ENCODE results near the gene SMAD3. TPM values are rescaled to one million over a fixed set of nuclear protein-coding genes. Genes with fewer than 3 reads are reported as not detected.

The SMAD3 gene
- total RNA-seq, 2 donors from 2014 or later: 57.0 to 94.9 TPM

DNA sequence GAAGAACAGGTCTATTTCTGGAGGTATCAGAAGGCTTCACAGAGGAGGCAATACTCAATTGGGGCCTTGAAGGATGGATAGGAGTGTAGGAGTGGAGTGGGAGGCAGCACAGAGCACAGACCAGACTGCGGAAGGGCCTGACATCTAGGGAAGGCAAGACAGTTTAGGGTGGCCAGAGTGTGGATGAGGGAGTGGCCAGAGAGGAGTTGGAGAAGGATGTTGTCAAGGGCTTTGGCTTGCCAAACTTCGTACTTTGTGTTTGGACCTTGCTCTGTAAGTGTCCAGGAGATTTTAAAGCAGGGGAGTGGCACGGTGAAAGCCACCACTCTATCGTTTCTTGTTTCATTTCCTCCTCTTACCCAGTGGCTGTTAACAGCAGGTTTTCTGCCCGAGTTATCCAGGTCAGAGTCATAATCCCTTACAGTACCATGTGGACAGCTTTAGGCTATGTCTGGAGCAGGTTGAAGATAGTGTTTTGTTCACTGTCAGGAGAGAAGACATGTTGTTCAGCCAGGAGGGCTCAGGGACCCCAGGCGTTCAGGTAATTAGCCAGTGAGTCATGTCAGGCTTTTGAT, 12.3 kb downstream of the SMAD3 start:
- peak overlapping the region; percentile 62 for H3K4me3 Mint-ChIP-seq
- peaks cover 83% of the 10 kb centered on the region for H3K4me1 Mint-ChIP-seq
- no peak for ATAC-seq (replicated peaks)
- peak overlapping the region; percentile 60 for H3K27ac Mint-ChIP-seq
- H3K36me3 Mint-ChIP-seq (ENCODE audit: low read depth): peaks cover 71% of the 10 kb centered on the region
- no peaks in the 10 kb centered on the region for H3K27me3 Mint-ChIP-seq
- no peaks in the 10 kb centered on the region for H3K9me3 Mint-ChIP-seq

GRCh38 chr15:67079361-67079760, 14.0 kb downstream of the SMAD3 start:
- Mint-ChIP-seq H3K27ac (peak overlapping the region; percentile 89), H3K9me3 (no peaks in the 10 kb centered on the region), H3K4me3 (no peak overlapping the region), H3K4me1 (peaks cover 85% of the 10 kb centered on the region), H3K36me3 (ENCODE audit: low read depth) (peaks cover 73% of the 10 kb centered on the region), H3K27me3 (no peaks in the 10 kb centered on the region)
- ATAC-seq (replicated peaks): no peak

GRCh38 chr15:67080118-67080899, 14.9 kb downstream of the SMAD3 start:
- Mint-ChIP-seq H3K4me1 (peaks cover 87% of the 10 kb centered on the region), H3K4me3 (peak overlapping the region; percentile 80), H3K9me3 (no peaks in the 10 kb centered on the region), H3K36me3 (ENCODE audit: low read depth) (peaks cover 73% of the 10 kb centered on the region), H3K27me3 (no peaks in the 10 kb centered on the region), H3K27ac (peak overlapping the region; percentile 89)
- ATAC-seq (replicated peaks): no peak

GRCh38 chr15:67080900-67081431, 15.6 kb downstream of the SMAD3 start:
- Mint-ChIP-seq H3K9me3 (no peaks in the 10 kb centered on the region), H3K36me3 (ENCODE audit: low read depth) (peaks cover 69% of the 10 kb centered on the region), H3K27ac (peak overlapping the region; percentile 89), H3K4me3 (peak overlapping the region; percentile 80), H3K4me1 (peaks cover 86% of the 10 kb centered on the region), H3K27me3 (no peaks in the 10 kb centered on the region)
- ATAC-seq (replicated peaks): peak; percentile 61

DNA sequence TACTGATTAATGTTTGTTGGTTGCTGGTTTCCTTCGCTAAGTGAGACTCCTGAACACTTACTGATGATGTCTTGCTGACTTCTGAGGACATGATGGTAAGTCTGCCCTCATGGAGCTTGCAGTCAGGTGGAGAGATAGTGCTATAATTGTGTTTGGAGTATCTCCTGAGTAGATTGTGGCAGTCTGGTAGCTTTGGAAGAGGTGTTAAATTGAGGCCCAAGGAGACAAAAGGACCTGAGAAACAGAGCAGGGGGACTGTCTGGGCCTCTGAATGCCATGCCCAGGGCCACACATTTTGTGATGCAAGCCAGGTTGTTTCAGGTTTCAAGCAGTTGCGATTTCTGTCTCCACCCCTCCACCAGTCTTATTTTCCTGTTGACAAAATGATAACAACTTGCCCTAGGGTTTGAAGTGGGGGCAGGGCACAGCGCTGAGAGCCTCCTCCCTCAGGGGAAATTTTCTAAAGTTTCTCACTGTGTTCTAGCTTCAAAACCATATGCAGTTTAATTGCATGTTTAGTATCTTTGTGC, 16.7 kb downstream of the SMAD3 start:
- H3K36me3 Mint-ChIP-seq (ENCODE audit: low read depth): peaks cover 74% of the 10 kb centered on the region
- peaks cover 85% of the 10 kb centered on the region for H3K4me1 Mint-ChIP-seq
- no peaks in the 10 kb centered on the region for H3K27me3 Mint-ChIP-seq
- peak overlapping the region; percentile 89 for H3K27ac Mint-ChIP-seq
- H3K9me3 Mint-ChIP-seq: no peaks in the 10 kb centered on the region
- H3K4me3 Mint-ChIP-seq: peak overlapping the region; percentile 80
- ATAC-seq (replicated peaks): peak; percentile 14

DNA sequence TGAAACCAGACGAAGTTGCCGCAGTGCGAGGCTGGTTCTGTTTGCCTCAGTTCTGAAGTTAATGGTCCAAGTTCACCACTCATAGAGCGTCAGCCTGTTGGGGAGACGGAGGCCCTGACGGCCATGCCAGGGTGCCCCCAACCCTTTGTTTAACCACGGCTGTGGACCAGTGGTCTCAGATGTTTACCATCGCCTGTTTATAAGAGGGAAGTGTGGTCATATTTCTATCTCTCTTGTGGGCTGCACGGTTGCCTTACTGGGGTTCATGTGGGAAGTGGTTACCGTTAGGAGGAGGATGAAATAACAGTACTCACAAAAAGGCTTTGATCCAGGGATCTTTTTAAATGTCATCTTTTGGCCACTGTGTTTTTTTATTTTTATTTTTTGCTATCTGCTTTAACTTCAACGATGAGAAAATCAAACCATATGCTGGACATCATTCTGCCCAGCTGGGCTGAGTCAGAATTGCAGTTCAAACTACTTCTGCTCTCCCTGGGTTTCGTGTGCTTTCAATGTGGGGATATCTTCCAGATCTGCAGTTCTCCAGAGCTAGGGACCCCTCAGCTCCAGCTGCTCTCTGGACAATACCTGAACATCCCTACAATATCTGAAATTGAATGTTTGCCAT, 17.8 kb downstream of the SMAD3 start:
- H3K27me3 Mint-ChIP-seq: no peaks in the 10 kb centered on the region
- no peak for ATAC-seq (replicated peaks)
- H3K27ac Mint-ChIP-seq: peak overlapping the region; percentile 89
- H3K4me3 Mint-ChIP-seq: peak overlapping the region; percentile 80
- H3K4me1 Mint-ChIP-seq: peaks cover 83% of the 10 kb centered on the region
- no peaks in the 10 kb centered on the region for H3K9me3 Mint-ChIP-seq
- H3K36me3 Mint-ChIP-seq (ENCODE audit: low read depth): peaks cover 81% of the 10 kb centered on the region

DNA sequence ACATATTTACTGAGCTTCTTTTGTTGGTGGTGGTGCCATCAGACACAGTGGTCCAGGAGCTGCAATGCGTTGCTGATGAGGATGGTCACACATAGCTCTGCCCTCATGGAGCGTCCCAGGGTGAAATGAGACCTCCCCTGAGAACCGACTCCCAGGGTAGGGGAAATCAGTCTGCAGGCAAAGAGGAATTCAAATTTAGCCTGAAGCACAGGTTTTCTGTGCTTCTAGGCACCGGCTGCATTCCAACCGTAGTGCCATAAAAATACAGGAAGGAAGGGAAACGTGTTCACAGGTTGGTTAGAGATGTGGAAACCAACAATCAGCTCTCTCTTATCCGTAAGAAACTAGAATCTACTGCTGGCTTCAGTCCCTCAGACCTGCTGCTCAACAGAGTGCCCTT, 19.2 kb downstream of the SMAD3 start:
- Mint-ChIP-seq H3K27me3 (no peaks in the 10 kb centered on the region), H3K36me3 (ENCODE audit: low read depth) (peaks cover 80% of the 10 kb centered on the region), H3K4me1 (peaks cover 83% of the 10 kb centered on the region), H3K27ac (peak overlapping the region; percentile 89), H3K9me3 (no peaks in the 10 kb centered on the region), H3K4me3 (peak overlapping the region; percentile 80)
- ATAC-seq (replicated peaks): no peak

GRCh38 chr15:67085237-67085817, 19.9 kb downstream of the SMAD3 start:
- no peaks in the 10 kb centered on the region for H3K9me3 Mint-ChIP-seq
- peak overlapping the region; percentile 89 for H3K27ac Mint-ChIP-seq
- peak overlapping the region; percentile 80 for H3K4me3 Mint-ChIP-seq
- peak; percentile 66 for ATAC-seq (replicated peaks)
- H3K36me3 Mint-ChIP-seq (ENCODE audit: low read depth): peaks cover 77% of the 10 kb centered on the region
- no peaks in the 10 kb centered on the region for H3K27me3 Mint-ChIP-seq
- H3K4me1 Mint-ChIP-seq: peaks cover 76% of the 10 kb centered on the region

DNA sequence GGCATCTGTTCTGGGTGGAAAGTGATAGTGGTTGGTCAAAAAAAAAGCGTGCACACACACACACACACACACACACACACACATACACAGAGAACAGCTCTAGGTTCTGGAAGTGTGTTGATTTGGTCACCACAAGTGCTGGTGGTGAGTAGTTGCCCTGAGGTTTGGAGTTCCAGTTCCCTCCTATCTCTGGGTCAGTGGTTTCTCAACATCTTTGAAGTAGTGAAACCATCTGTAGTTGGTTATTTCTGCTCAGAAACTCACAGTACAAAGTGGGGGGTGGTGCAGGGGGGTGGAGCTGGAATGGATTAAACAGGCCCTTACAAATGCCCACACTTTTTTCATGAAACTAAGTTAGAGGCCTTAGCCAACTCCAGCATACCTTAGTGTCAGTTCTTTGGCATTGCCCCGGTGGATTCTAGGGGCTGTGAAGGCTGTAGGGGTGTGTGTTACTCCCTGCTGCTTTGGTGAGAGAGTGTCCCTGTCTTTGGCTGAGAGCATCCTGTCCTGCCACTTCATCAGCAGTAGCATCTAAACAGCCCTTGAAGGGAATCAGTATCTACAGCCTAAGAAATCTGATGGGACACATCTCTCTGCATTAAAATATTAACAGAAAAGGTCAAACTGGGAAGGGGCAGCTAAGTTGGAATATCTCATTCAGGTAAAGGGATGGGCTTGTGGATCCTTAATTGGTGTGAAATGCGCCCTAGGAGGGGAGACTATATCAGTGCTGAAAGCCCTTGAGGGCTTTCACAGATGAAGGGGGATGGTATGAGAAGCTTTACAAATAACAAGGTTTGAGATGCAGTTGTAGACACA, 20.6 kb downstream of the SMAD3 start:
- H3K4me1 Mint-ChIP-seq: peaks cover 76% of the 10 kb centered on the region
- no peaks in the 10 kb centered on the region for H3K9me3 Mint-ChIP-seq
- H3K4me3 Mint-ChIP-seq: peak overlapping the region; percentile 80
- H3K36me3 Mint-ChIP-seq (ENCODE audit: low read depth): peaks cover 77% of the 10 kb centered on the region
- H3K27ac Mint-ChIP-seq: peak overlapping the region; percentile 89
- ATAC-seq (replicated peaks): peak; percentile 74
- H3K27me3 Mint-ChIP-seq: no peaks in the 10 kb centered on the region

GRCh38 chr15:67086637-67086914, 21.2 kb downstream of the SMAD3 start:
- H3K27me3 Mint-ChIP-seq: no peaks in the 10 kb centered on the region
- H3K36me3 Mint-ChIP-seq (ENCODE audit: low read depth): peaks cover 77% of the 10 kb centered on the region
- ATAC-seq (replicated peaks): no peak
- peaks cover 76% of the 10 kb centered on the region for H3K4me1 Mint-ChIP-seq
- peak overlapping the region; percentile 80 for H3K4me3 Mint-ChIP-seq
- no peaks in the 10 kb centered on the region for H3K9me3 Mint-ChIP-seq
- H3K27ac Mint-ChIP-seq: peak overlapping the region; percentile 89

DNA sequence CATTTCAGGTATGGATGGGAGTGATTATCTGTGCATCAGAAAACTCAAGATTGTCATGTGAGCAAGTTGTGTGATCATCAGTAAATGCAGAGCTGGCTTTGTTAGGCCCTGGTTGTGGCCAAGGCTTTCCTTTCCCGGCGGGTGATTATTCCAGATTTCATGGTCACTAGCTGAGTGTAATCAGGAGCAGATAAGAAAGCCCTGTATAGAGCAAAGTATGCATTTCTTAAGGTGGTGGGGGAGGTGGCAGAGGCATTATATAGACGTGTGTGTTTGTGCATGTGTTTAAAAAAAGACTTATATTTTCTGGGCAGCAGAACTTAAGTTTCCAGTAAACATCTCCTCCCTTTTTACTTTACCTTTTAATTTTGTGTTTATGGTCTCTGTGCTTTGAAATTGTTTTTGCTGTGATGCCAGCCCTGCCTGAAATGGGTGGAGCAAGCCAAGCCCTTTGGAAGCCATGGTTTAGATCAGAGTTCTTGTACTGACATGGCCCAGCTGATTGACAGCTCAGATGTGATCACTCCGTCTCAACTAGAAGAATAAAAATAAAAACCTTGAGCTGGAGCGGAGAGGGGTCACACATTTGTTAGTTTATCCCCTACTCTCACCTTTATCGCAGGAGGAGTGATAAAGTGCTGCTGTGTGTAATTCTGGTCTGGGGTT, 22.2 kb downstream of the SMAD3 start:
- Mint-ChIP-seq H3K4me1 (peaks cover 75% of the 10 kb centered on the region), H3K4me3 (peak overlapping the region; percentile 80), H3K27ac (peak overlapping the region; percentile 89), H3K36me3 (ENCODE audit: low read depth) (peaks cover 74% of the 10 kb centered on the region), H3K9me3 (no peaks in the 10 kb centered on the region), H3K27me3 (no peaks in the 10 kb centered on the region)
- no peak for ATAC-seq (replicated peaks)

DNA sequence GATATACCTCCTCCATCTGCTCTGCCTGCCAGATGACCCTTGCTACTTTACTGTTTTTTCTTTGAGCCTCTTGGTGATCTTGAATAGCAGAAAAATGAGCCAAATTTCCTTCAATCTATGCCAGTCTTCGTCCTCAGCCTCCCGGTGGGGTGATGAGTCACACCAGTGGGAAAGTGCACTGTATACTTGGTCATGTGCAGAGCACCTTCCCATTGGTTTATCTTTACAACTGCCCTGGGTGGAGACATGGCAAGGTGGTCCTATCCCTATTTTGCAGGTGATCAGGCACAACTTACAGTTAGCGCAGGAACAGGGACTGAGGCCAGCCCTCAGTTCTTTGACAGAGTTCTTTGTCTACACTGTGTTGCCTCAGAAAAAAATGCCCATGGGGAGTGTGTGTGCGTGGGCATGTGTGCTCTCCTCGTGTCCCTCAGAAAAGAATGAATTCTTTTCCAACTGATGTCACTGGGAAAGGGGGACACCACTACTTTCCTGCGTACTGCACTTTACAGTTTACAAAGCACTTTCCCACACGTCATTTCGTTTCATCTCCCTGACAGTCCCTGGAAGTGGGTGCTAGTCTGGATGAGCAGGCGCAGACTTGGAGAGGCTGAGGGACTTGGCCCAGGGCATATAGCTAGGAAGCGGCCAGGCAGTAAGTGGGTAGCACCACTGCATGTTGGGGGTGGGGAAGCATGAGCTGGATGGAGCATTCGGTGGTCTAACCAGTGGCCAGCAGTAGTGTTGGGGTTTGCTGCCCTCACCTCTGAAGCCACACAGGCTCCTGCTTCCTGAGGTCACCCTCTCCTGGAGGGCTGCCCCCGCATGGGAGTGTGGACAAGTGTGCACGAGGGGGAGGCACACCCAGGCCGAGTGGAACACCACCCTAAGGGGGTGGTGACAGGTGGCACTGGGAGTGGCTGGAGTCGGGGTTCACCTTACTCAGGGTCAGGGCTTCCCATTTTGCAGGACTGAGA, 24.1 kb downstream of the SMAD3 start:
- no peaks in the 10 kb centered on the region for H3K27me3 Mint-ChIP-seq
- peak overlapping the region; percentile 82 for H3K4me3 Mint-ChIP-seq
- H3K36me3 Mint-ChIP-seq (ENCODE audit: low read depth): peaks cover 71% of the 10 kb centered on the region
- ATAC-seq (replicated peaks): no peak
- peaks cover 68% of the 10 kb centered on the region for H3K4me1 Mint-ChIP-seq
- no peaks in the 10 kb centered on the region for H3K9me3 Mint-ChIP-seq
- peak overlapping the region; percentile 98 for H3K27ac Mint-ChIP-seq
